NT2/D1 (cell line): ENCODE measurements around the gene STK35.

Source experiments
- SUZ12 ChIP-seq: IDR thresholded peaks from 2 replicates; pipeline ENCODE4 v1.6.1; 2011; ENCODE audit not compliant: insufficient read length, insufficient read depth; ENCODE audit errors: extremely low read depth
- YY1 ChIP-seq: IDR thresholded peaks from 2 replicates; pipeline ENCODE4 v1.6.1; 2011; ENCODE audit not compliant: insufficient read length, insufficient read depth
- ZNF274 ChIP-seq: IDR thresholded peaks from 2 replicates; pipeline ENCODE4 v1.6.1; 2011; ENCODE audit warnings: mild to moderate bottlenecking, low read depth, low read length

- TF ChIP-seq YY1 (no peak), SUZ12 (no peak), ZNF274 (no peak)
These were observed 11.3 kb downstream of the STK35 start for GRCh38 chr20:2112910-2113309.
